ENCODE measurements around the gene HECTD4.
A peak's percentile ranks its signal among the peaks of the same experiment; 100 is the strongest.

HECTD4 gene

GRCh38 chr12:112148031-112148513, 234.2 kb downstream of the HECTD4 start:
- TF ChIP-seq CTCF (IDR thresholded peaks at IDR 0.05; ENCODE audit: low read depth, low read length) = no peak
- DNase-seq (ENCODE audit: low read depth in 2 of 2) = peak; percentile 71 to 89
- no peak overlapping the region for H3K4me3 ChIP-seq (replicated peaks in 1 of 2; ENCODE audit: low read depth in 2 of 2, low read length in 2 of 2)

GRCh38 chr12:112146123-112146522, 236.1 kb downstream of the HECTD4 start:
- no peak for TF ChIP-seq CTCF (IDR thresholded peaks at IDR 0.05; ENCODE audit: low read depth, low read length)
- H3K4me3 ChIP-seq (replicated peaks in 1 of 2; ENCODE audit: low read depth in 2 of 2, low read length in 2 of 2) = no peak overlapping the region
- DNase-seq (ENCODE audit: low read depth in 2 of 2) = no peak

- no peak for DNase-seq (ENCODE audit: low read depth in 2 of 2)
Observed at GRCh38 chr12:112140728-112141127, 241.5 kb downstream of the HECTD4 start.

GRCh38 chr12:112134731-112135130, 247.5 kb downstream of the HECTD4 start:
- no peak for DNase-seq (ENCODE audit: low read depth in 2 of 2)
- TF ChIP-seq CTCF (IDR thresholded peaks at IDR 0.05; ENCODE audit: low read depth, low read length) = no peak
- no peak overlapping the region for H3K4me3 ChIP-seq (replicated peaks in 1 of 2; ENCODE audit: low read depth in 2 of 2, low read length in 2 of 2)

More at GRCh38 chr12:112140728-112141127, 241.5 kb downstream of the HECTD4 start:
- TF ChIP-seq CTCF (IDR thresholded peaks at IDR 0.05; ENCODE audit: low read depth, low read length) = no peak
- no peak overlapping the region for H3K4me3 ChIP-seq (replicated peaks in 1 of 2; ENCODE audit: low read depth in 2 of 2, low read length in 2 of 2)

GRCh38 chr12:112133418-112133817, 248.8 kb downstream of the HECTD4 start:
- no peak overlapping the region for H3K4me3 ChIP-seq (replicated peaks in 1 of 2; ENCODE audit: low read depth in 2 of 2, low read length in 2 of 2)
- no peak for DNase-seq (ENCODE audit: low read depth in 2 of 2)
- no peak for TF ChIP-seq CTCF (IDR thresholded peaks at IDR 0.05; ENCODE audit: low read depth, low read length)

GRCh38 chr12:112131686-112132085, 250.5 kb downstream of the HECTD4 start:
- TF ChIP-seq CTCF (IDR thresholded peaks at IDR 0.05; ENCODE audit: low read depth, low read length) = no peak
- no peak overlapping the region for H3K4me3 ChIP-seq (replicated peaks in 1 of 2; ENCODE audit: low read depth in 2 of 2, low read length in 2 of 2)
- DNase-seq (ENCODE audit: low read depth in 2 of 2) = no peak

- peak in 1 of 2 donors; percentile 33 for DNase-seq (ENCODE audit: low read depth in 2 of 2)
- no peak overlapping the region for H3K4me3 ChIP-seq (replicated peaks in 1 of 2; ENCODE audit: low read depth in 2 of 2, low read length in 2 of 2)
- TF ChIP-seq CTCF (IDR thresholded peaks at IDR 0.05; ENCODE audit: low read depth, low read length) = no peak
Observed at GRCh38 chr12:112130441-112130998, 251.7 kb downstream of the HECTD4 start.
